A549 (cell line): Measurements from ENCODE around the gene KCNIP3. TPM values are rescaled to one million over a fixed set of nuclear protein-coding genes. Genes with fewer than 3 reads are reported as not detected.
"Not testable (repeated sequence)": the region's sequence is repeated elsewhere in the genome, so short reads cannot be mapped to it uniquely, and the experiment has no call there.

Experiments used
- ATAC-seq, 2 experiments: fragments of 200-7000 bp in 1 of 2; fragments of >200 bp in 1 of 2; cut with Nextera tagmentation in 1 of 2; cut with Tn5 transposase in 1 of 2; 3 replicates each; pipeline versions ENCODE4 v1.8.0 to v1.9.1; 2018 to 2020; ENCODE audit warnings: mild to moderate bottlenecking in 1 of 2, moderate library complexity in 1 of 2
- CTCF ChIA-PET: fragments of 300-600 bp; sonication (Branson Sonifier 250); formaldehyde crosslinking; extraction: SDS; loops from one replicate; lab custom pipeline; 2021; ENCODE audit warnings: antibody characterized with exemption, inconsistent platforms; lab: Yijun Ruan, JAX
- POLR2A ChIA-PET: fragments of 350-600 bp; formaldehyde crosslinking; extraction: SDS; loops from one replicate; lab custom pipeline; 2021; ENCODE audit warnings: antibody characterized with exemption, inconsistent platforms; lab: Yijun Ruan, JAX
- DNase-seq, 2 experiments: peaks; one replicate each; pipeline versions ENCODE4 v3.0.0 to v3.0.0-alpha.2; 2011 to 2016; ENCODE audit warnings: low read depth in 1 of 2, low spot score in 1 of 2
- FAIRE-seq: peaks from 2 replicates; lab custom pipeline; 2011; peaks lifted over from hg19 to GRCh38; lab: Jason Lieb, UNC
- H3K27ac ChIP-seq, 2 experiments: fragments of >200 bp; sonication (Bioruptor Twin); formaldehyde crosslinking; 3 replicates each; pipeline ENCODE4 v1.5.1; 2016 to 2017
- H3K4me1 ChIP-seq: fragments of >200 bp; sonication (Bioruptor Twin); formaldehyde crosslinking; 3 replicates; pipeline ENCODE4 v1.6.1; 2016
- H3K4me2 ChIP-seq: fragments of >200 bp; sonication (Bioruptor Twin); formaldehyde crosslinking; 3 replicates; pipeline ENCODE4 v1.6.1; 2016
- H3K4me3 ChIP-seq: fragments of >200 bp; sonication (Bioruptor Twin); formaldehyde crosslinking; 3 replicates; pipeline ENCODE4 v1.5.1; 2016
- H3K9me3 ChIP-seq: fragments of >200 bp; sonication (Bioruptor Twin); formaldehyde crosslinking; 3 replicates; pipeline ENCODE4 v1.6.1; 2016
- BCL3 ChIP-seq: fragments of >200 bp; sonication (Bioruptor Twin); formaldehyde crosslinking; IDR thresholded peaks from 3 replicates; pipeline ENCODE4 v1.6.1; 2016
- CEBPB ChIP-seq, 2 experiments: fragments of >200 bp in 1 of 2; sonication (Bioruptor Twin) in 1 of 2; formaldehyde crosslinking in 1 of 2; IDR thresholded peaks; 2 replicates each; pipeline ENCODE4 v1.6.1; 2012 to 2016
- ESRRA ChIP-seq: fragments of 150-350 bp; IDR thresholded peaks from 2 replicates; pipeline ENCODE4 v1.6.1; 2014; ENCODE audit warnings: mild to moderate bottlenecking, low read length, borderline replicate concordance
- FOSB ChIP-seq: fragments of 250-450 bp; sonication (Bioruptor Pico); IDR thresholded peaks from 2 replicates; pipeline ENCODE4 v1.5.0; 2020; ENCODE audit warnings: mild to moderate bottlenecking, moderate library complexity
- HDAC2 ChIP-seq: fragments of 200-600 bp; sonication (generic); IDR thresholded peaks from 2 replicates; pipeline ENCODE4 v1.6.1; 2016
- JUN ChIP-seq, 2 experiments: fragments of >200 bp; sonication (Bioruptor Twin); formaldehyde crosslinking; IDR thresholded peaks; 2 replicates in 1 of 2; 3 replicates in 1 of 2; pipeline ENCODE4 v1.6.1; 2016 to 2017
- KDM5A ChIP-seq: fragments of 200-600 bp; sonication (generic); IDR thresholded peaks from 2 replicates; pipeline ENCODE4 v1.6.1; 2016; ENCODE audit warnings: antibody characterized with exemption, mild to moderate bottlenecking
- MYC ChIP-seq: IDR thresholded peaks from 2 replicates; pipeline ENCODE4 v1.6.1; 2012; ENCODE audit warnings: mild to moderate bottlenecking, inconsistent platforms, low read length, improper control_type of control experiment, borderline replicate concordance
- PHF8 ChIP-seq: fragments of 200-600 bp; sonication (generic); IDR thresholded peaks from 2 replicates; pipeline ENCODE4 v1.6.1; 2016; ENCODE audit warnings: low read depth, mild to moderate bottlenecking, antibody characterized with exemption, moderate library complexity, borderline replicate concordance
- POLR2A ChIP-seq: IDR thresholded peaks from 2 replicates; pipeline ENCODE4 v1.6.1; 2012; ENCODE audit warnings: mild to moderate bottlenecking, low read length
- RARB ChIP-seq: fragments of 250-450 bp; sonication (Bioruptor Pico); IDR thresholded peaks from 2 replicates; pipeline ENCODE4 v1.8.0; 2021; ENCODE audit warnings: mild to moderate bottlenecking, moderate library complexity
- REST ChIP-seq: fragments of 200-600 bp; sonication (generic); IDR thresholded peaks from 2 replicates; pipeline ENCODE4 v1.6.1; 2016; ENCODE audit warnings: antibody characterized with exemption, mild to moderate bottlenecking, moderate library complexity
- TFCP2L1 ChIP-seq: fragments of 250-450 bp; sonication (Bioruptor Pico); IDR thresholded peaks from 2 replicates; pipeline ENCODE4 v1.5.0; 2021; ENCODE audit warnings: mild to moderate bottlenecking
- ZC3H11A ChIP-seq: fragments of 450-650 bp; IDR thresholded peaks from 2 replicates; pipeline ENCODE4 v1.6.1; 2014; ENCODE audit warnings: antibody characterized with exemption, mild to moderate bottlenecking
- WGBS: methylation state at CpG from one replicate; pipeline ENCODE4 v1.1.6; 2017; ENCODE audit errors: missing lambda C conversion rate; 5-methylcytosine and 5-hydroxymethylcytosine counted together
- polyA plus RNA-seq, 4 experiments: library from polyadenylated mRNA; depleted of rRNA in 3 of 4; stranded (reverse); fragments of >200 nt; fragmentation: RNase III in 1 of 4; extraction: RNeasy Plus Mini Kit Qiagen cat#74134 plus additional on column Dnase treatment in 1 of 4; gene quantifications; 2 replicates in 3 of 4; 3 replicates in 1 of 4; pipeline ENCODE4 v1.2.3, GENCODE V29; 2011 to 2017

Gene KCNIP3
- polyA plus RNA-seq, 2 of the 4 experiments (the other 2 are of a cell fraction), result 0.13 to 0.84 TPM

GRCh38 chr2:95401480-95401879, 104.3 kb downstream of the KCNIP3 start:
- 93% methylated on average over 9 of the region's 9 CpGs for WGBS
- peak overlapping the region; percentile 89; the same call in 2 of the 3 replicates for H3K4me3 ChIP-seq
- peak overlapping the region in 1 of 2 experiments; percentile 92; a peak in 3 of 6 replicates for H3K27ac ChIP-seq
- ChIA-PET CTCF (interaction anchor here (1.7 to 4.6 kb wide), 5 partner anchors 9 to 327 kb away, joined by 4 to 42 read pairs (median 8); no protein-coding TSS in a partner anchor), POLR2A (interaction anchor here (1.5 to 2.1 kb wide), 2 partner anchors 11 to 236 kb away, joined by 5 to 6 read pairs; partner anchors contain the start of gene ZNF2)
- ATAC-seq (no peak), DNase-seq (no peak), FAIRE-seq (no peak)
- peaks cover 8% of the 10 kb centered on the region; the same call in 1 of the 3 replicates for H3K4me1 ChIP-seq
- TF ChIP-seq HDAC2, result no peak
- no peak for TF ChIP-seq REST
- no peak for TF ChIP-seq MYC
- no peak for TF ChIP-seq ZC3H11A
- no peak for TF ChIP-seq POLR2A
- H3K4me2 ChIP-seq, result peak overlapping the region; percentile 76
- no peaks in the 10 kb centered on the region for H3K9me3 ChIP-seq

DNA sequence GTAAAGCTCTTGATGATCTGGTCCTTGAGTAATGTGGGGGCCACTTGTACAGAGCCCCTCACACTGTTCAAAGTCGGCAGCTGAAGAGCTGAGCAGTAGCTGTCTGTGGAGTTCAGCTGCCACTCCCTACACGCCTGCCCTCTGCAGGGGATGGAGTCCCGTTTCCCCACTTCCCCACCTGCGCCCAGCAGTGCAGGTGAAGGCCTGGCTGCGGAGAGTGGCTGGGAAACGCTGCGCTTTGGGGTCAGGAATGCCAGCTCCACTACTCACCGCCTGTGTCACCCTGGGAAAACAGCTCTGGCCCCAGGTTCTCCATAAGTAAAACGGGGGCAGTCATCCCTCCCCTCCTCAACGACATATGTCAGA, 104.8 kb downstream of the KCNIP3 start:
- CTCF ChIA-PET, result interaction anchor here (1.5 to 4.6 kb wide), 8 partner anchors 9 to 327 kb away, joined by 4 to 42 read pairs (median 7); no protein-coding TSS in a partner anchor

GRCh38 chr2:95402370-95403203, 105.4 kb downstream of the KCNIP3 start, which contains the start of gene FAHD2A:
TSS of gene FAHD2A (plus strand) at chr2:95402708. CDS start at chr2:95405559, 2,851 bp downstream.
- FAIRE-seq, result no peak

More for the DNA sequence above, 104.8 kb downstream of the KCNIP3 start:
- H3K4me1 ChIP-seq, FAIRE-seq, H3K9me3 ChIP-seq: not testable (repeated sequence)
- Histone ChIP-seq H3K27ac (peak overlapping the region; percentile 77 to 92), H3K4me3 (peak overlapping the region; percentile 89), H3K4me2 (peak overlapping the region; percentile 76)
- peak in 1 of 2 experiments; percentile 17 for DNase-seq
- WGBS, result 6% methylated on average over 10 of the region's 10 CpGs
- POLR2A ChIA-PET, result interaction anchor here (1.0 to 2.1 kb wide), 3 partner anchors 12 to 237 kb away, joined by 3 to 6 read pairs (median 5); partner anchors contain the start of gene ZNF2
- peak; percentile 57 to 60 for ATAC-seq

More at GRCh38 chr2:95402370-95403203, 105.4 kb downstream of the KCNIP3 start, which contains the start of gene FAHD2A:
- Histone ChIP-seq H3K4me3 (peak within 1 kb of the TSS; percentile 89), H3K4me2 (peak within 1 kb of the TSS; percentile 76), H3K4me1 (peaks cover 8% of the 10 kb centered on the region; the same call in 1 of the 3 replicates), H3K9me3 (no peaks in the 10 kb centered on the region), H3K27ac (peak within 1 kb of the TSS; percentile 77 to 92)
- ChIA-PET POLR2A (interaction anchor here (1.0 to 2.1 kb wide), 4 partner anchors 13 to 237 kb away, joined by 3 to 6 read pairs (median 4); partner anchors contain the start of gene ZNF2), CTCF (interaction anchor here (1.0 to 4.6 kb wide), 10 partner anchors 10 to 327 kb away, joined by 3 to 42 read pairs (median 6); no protein-coding TSS in a partner anchor)
- 0% methylated on average over 8 of the region's 64 CpGs for WGBS
- DNase-seq (peak; percentile 88 to 99), ATAC-seq (peak; percentile 91 to 97)
- TF ChIP-seq PHF8 (peak; percentile 93; the same call in 1 of the 2 replicates), POLR2A (peak; percentile 80), BCL3 (peak; percentile 51; the same call in 1 of the 3 replicates), ESRRA (0 out of 2 replicates have a peak, but pooled peaks have one; percentile 32), REST (peak; percentile 32; the same call in 1 of the 2 replicates), KDM5A (peak; percentile 85), RARB (CRISPR knock-in tag) (no peak), TFCP2L1 (CRISPR knock-in tag) (0 out of 2 replicates have a peak, but pooled peaks have one; percentile 6), CEBPB (IDR thresholded peaks at IDR 0.05) (no peak), FOSB (CRISPR knock-in tag) (no peak), JUN (IDR thresholded peaks at IDR 0.05) (peak in 1 of 2 experiments; percentile 44; a peak in 1 of 5 replicates)
